GM23338 (cell line): ENCODE measurements around the gene GGPS1. TPM values are rescaled to one million over a fixed set of nuclear protein-coding genes. Genes with fewer than 3 reads are reported as not detected.

Experiments used
- ATAC-seq: fragments of 200-7000 bp; cut with Tn5 transposase; 3 replicates; pipeline ENCODE4 v1.9.1; 2020
- DNase-seq: peaks from one replicate; pipeline ENCODE4 v3.0.0-alpha.2; 2015; ENCODE audit warnings: low spot score
- H2AFZ ChIP-seq: fragments of 200-600 bp; sonication (generic); 2 replicates; pipeline ENCODE4 v1.8.0; 2016; ENCODE audit warnings: antibody characterized with exemption, mild to moderate bottlenecking, moderate library complexity
- H3F3A ChIP-seq: fragments of 200-600 bp; sonication (generic); replicated peaks from 2 replicates; pipeline ENCODE4 v1.8.0; 2017; ENCODE audit warnings: antibody characterized with exemption, mixed run types, low read depth
- H3K27ac ChIP-seq: fragments of 200-600 bp; sonication (generic); 2 replicates; pipeline ENCODE4 v1.6.1; 2016; ENCODE audit warnings: low read depth
- H3K27me3 ChIP-seq: fragments of 200-600 bp; sonication (generic); 2 replicates; pipeline ENCODE4 v1.8.0; 2016; ENCODE audit warnings: mild to moderate bottlenecking, mixed run types, moderate library complexity; ENCODE audit not compliant: insufficient read depth
- H3K36me3 ChIP-seq: fragments of 200-600 bp; sonication (generic); 2 replicates; pipeline ENCODE4 v1.8.0; 2016; ENCODE audit warnings: mild to moderate bottlenecking; ENCODE audit not compliant: insufficient read depth
- H3K4me1 ChIP-seq: fragments of 200-600 bp; sonication (generic); 2 replicates; pipeline ENCODE4 v1.8.0; 2016; ENCODE audit warnings: mild to moderate bottlenecking, moderate library complexity; ENCODE audit not compliant: insufficient read depth
- H3K4me2 ChIP-seq: fragments of 200-600 bp; sonication (generic); 2 replicates; pipeline ENCODE4 v1.7.1; 2017; ENCODE audit warnings: mixed run types
- H3K4me3 ChIP-seq: fragments of 200-600 bp; sonication (generic); 2 replicates; pipeline ENCODE4 v1.6.1; 2016; ENCODE audit warnings: mixed run types
- H3K79me2 ChIP-seq: fragments of 200-600 bp; sonication (generic); replicated peaks from 2 replicates; pipeline ENCODE4 v1.8.0; 2017; ENCODE audit warnings: mild to moderate bottlenecking; ENCODE audit not compliant: insufficient read depth
- H3K9me2 ChIP-seq: fragments of 200-600 bp; sonication (generic); 2 replicates; pipeline ENCODE4 v1.8.0; 2017; ENCODE audit not compliant: insufficient read depth
- H4K20me1 ChIP-seq: fragments of 200-600 bp; sonication (generic); replicated peaks from 2 replicates; pipeline ENCODE4 v1.8.0; 2017; ENCODE audit warnings: mild to moderate bottlenecking; ENCODE audit not compliant: insufficient read depth
- H3K27ac Mint-ChIP-seq: 2 replicates; pipeline ENCODE4 v1.8.0; 2020; ENCODE audit warnings: inconsistent platforms, mild to moderate bottlenecking, moderate library complexity, mixed read lengths
- H3K27me3 Mint-ChIP-seq: 3 replicates; pipeline ENCODE4 v1.8.0; 2022; ENCODE audit warnings: low read depth, mild to moderate bottlenecking, moderate library complexity, mixed read lengths, inconsistent platforms; ENCODE audit not compliant: insufficient read depth, poor library complexity
- H3K36me3 Mint-ChIP-seq: 3 replicates; pipeline ENCODE4 v1.8.0; 2021; ENCODE audit warnings: low read depth, mild to moderate bottlenecking, inconsistent platforms, moderate library complexity, mixed read lengths
- H3K4me1 Mint-ChIP-seq: 3 replicates; pipeline ENCODE4 v1.8.0; 2020; ENCODE audit warnings: mild to moderate bottlenecking, inconsistent platforms, mixed read lengths
- H3K4me3 Mint-ChIP-seq: 3 replicates; pipeline ENCODE4 v1.8.0; 2021; ENCODE audit warnings: moderate library complexity, mild to moderate bottlenecking, inconsistent platforms, mixed read lengths
- H3K9me3 Mint-ChIP-seq: 3 replicates; pipeline ENCODE4 v1.8.0; 2020; ENCODE audit warnings: moderate library complexity, mild to moderate bottlenecking, inconsistent platforms, mixed read lengths
- CREB1 ChIP-seq: fragments of 250-450 bp; sonication (Bioruptor Pico); IDR thresholded peaks from 2 replicates; pipeline ENCODE4 v1.5.0; 2020; ENCODE audit warnings: low read depth, mild to moderate bottlenecking, moderate library complexity
- EZH2 ChIP-seq: fragments of 200-600 bp; sonication (generic); IDR thresholded peaks from one replicate; pipeline ENCODE4 v1.8.0; 2017; ENCODE audit warnings: antibody characterized with exemption, mild to moderate bottlenecking, low read depth; ENCODE audit not compliant: unreplicated experiment
- EZH2phosphoT487 ChIP-seq: fragments of 200-600 bp; sonication (generic); IDR thresholded peaks from one replicate; pipeline ENCODE4 v1.8.1; 2018; ENCODE audit warnings: antibody characterized with exemption; ENCODE audit not compliant: unreplicated experiment
- JUNB ChIP-seq: IDR thresholded peaks from one replicate; pipeline ENCODE4 v1.6.1; 2016; ENCODE audit warnings: antibody characterized with exemption; ENCODE audit not compliant: unreplicated experiment
- NANOG ChIP-seq: IDR thresholded peaks from 2 replicates; pipeline ENCODE4 v1.6.1; 2016; ENCODE audit warnings: antibody characterized with exemption, borderline replicate concordance
- POLR2AphosphoS5 ChIP-seq: IDR thresholded peaks from 2 replicates; pipeline ENCODE4 v1.6.1; 2016; ENCODE audit warnings: antibody characterized with exemption, low read depth
- STAT1 ChIP-seq: IDR thresholded peaks from one replicate; pipeline ENCODE4 v1.6.1; 2016; ENCODE audit warnings: antibody characterized with exemption; ENCODE audit not compliant: unreplicated experiment
- ZNF114 ChIP-seq: fragments of 250-450 bp; sonication (Bioruptor Pico); IDR thresholded peaks from 2 replicates; pipeline ENCODE4 v1.5.0; 2020; ENCODE audit warnings: mild to moderate bottlenecking, moderate library complexity
- ZNF331 ChIP-seq: fragments of 250-450 bp; sonication (Bioruptor Pico); IDR thresholded peaks from 2 replicates; pipeline ENCODE4 v1.5.0; 2020; ENCODE audit warnings: low read depth, mild to moderate bottlenecking, moderate library complexity
- polyA plus RNA-seq: library from polyadenylated mRNA; unstranded; fragments of >200 nt; fragmentation: Nextera tagmentation; extraction: Ambion mirVana; gene quantifications from 2 replicates; pipeline ENCODE4 v1.2.1, GENCODE V29; 2016
- total RNA-seq: library from RNA; depleted of rRNA; stranded (reverse); fragments of >200 nt; shearing (Covaris generic); gene quantifications from 2 replicates; pipeline ENCODE4 v1.2.3, GENCODE V29; 2014
- TF ChIP-seq, protein P1 (sequence below): IDR thresholded peaks from one replicate; pipeline ENCODE4 v1.6.1; 2018; ENCODE audit warnings: antibody characterized with exemption; ENCODE audit not compliant: unreplicated experiment
- TF ChIP-seq, protein P2 (sequence below), 2 experiments: fragments of 200-600 bp in 1 of 2; sonication (generic) in 1 of 2; conservative IDR thresholded peaks; 2 replicates each; pipeline versions ENCODE4 v1.5.1 to v1.6.1; 2016 to 2017; ENCODE audit warnings: antibody characterized with exemption in 2 of 2, low read depth in 2 of 2, mild to moderate bottlenecking in 2 of 2, moderate library complexity in 1 of 2
- TF ChIP-seq, protein P3 (sequence below): fragments of 250-450 bp; sonication (Bioruptor Pico); IDR thresholded peaks from 2 replicates; pipeline ENCODE4 v1.5.0; 2020; ENCODE audit warnings: mild to moderate bottlenecking, moderate library complexity
- TF ChIP-seq, protein P4 (sequence below): IDR thresholded peaks from 2 replicates; pipeline ENCODE4 v1.6.1; 2016; ENCODE audit warnings: antibody characterized with exemption

The GGPS1 gene
- total and polyA plus RNA-seq, 2 experiments from 2014 or later = 33.9 to 56.8 TPM

DNA sequence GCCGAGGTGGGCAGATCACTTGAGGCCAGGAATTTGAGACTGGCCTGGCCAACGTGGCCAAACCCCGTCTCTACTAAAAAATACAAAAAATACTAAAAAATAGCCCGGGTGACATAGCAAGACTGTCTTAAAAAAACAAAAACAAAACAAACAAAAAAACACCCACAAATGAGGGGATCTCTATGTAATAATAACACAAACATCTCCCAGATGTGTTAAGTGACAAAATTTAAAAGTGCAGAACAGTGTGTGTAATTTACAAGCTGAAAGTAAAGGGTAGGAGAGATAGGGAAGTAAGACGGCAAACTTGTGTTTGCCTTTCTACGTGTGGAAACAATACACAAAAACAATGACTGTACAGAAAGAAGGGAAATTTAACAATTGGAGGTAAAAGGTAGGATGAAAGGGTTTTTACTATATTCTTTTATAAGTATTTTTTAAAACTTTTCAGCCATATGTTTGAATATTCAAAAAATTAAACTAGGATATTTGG lies 36.7 kb upstream of the GGPS1 start:
- Histone ChIP-seq H2AFZ (no peak overlapping the region), H3K4me2 (no peak overlapping the region), H3K27ac (peak overlapping the region; percentile 15; the same call in 1 of the 2 replicates), H3K4me3 (no peak overlapping the region), H3K79me2 (peaks cover 99% of the 10 kb centered on the region), H3K27me3 (no peaks in the 10 kb centered on the region), H3K9me2 (no peaks in the 10 kb centered on the region), H3K4me1 (peaks cover 25% of the 10 kb centered on the region), H4K20me1 (peaks cover 63% of the 10 kb centered on the region), H3K36me3 (no peaks in the 10 kb centered on the region), H3F3A (no peaks in the 10 kb centered on the region)
- Mint-ChIP-seq H3K9me3 (peaks cover 5% of the 10 kb centered on the region; the same call in 1 of the 3 replicates), H3K27ac (no peak overlapping the region; the same call in 1 of the 2 replicates), H3K4me3 (no peak overlapping the region), H3K27me3 (peaks cover 4% of the 10 kb centered on the region), H3K4me1 (peaks cover 35% of the 10 kb centered on the region), H3K36me3 (peaks cover 7% of the 10 kb centered on the region; the same call in 2 of the 3 replicates)
- ATAC-seq = no peak
- DNase-seq = no peak
- TF ChIP-seq EZH2phosphoT487 (no peak), STAT1 (no peak), POLR2AphosphoS5 (no peak), ZNF331 (CRISPR knock-in tag) (no peak), CREB1 (no peak), JUNB (no peak), EZH2 (no peak), ZNF114 (no peak), NANOG (no peak)
- TF ChIP-seq, protein P1, sequence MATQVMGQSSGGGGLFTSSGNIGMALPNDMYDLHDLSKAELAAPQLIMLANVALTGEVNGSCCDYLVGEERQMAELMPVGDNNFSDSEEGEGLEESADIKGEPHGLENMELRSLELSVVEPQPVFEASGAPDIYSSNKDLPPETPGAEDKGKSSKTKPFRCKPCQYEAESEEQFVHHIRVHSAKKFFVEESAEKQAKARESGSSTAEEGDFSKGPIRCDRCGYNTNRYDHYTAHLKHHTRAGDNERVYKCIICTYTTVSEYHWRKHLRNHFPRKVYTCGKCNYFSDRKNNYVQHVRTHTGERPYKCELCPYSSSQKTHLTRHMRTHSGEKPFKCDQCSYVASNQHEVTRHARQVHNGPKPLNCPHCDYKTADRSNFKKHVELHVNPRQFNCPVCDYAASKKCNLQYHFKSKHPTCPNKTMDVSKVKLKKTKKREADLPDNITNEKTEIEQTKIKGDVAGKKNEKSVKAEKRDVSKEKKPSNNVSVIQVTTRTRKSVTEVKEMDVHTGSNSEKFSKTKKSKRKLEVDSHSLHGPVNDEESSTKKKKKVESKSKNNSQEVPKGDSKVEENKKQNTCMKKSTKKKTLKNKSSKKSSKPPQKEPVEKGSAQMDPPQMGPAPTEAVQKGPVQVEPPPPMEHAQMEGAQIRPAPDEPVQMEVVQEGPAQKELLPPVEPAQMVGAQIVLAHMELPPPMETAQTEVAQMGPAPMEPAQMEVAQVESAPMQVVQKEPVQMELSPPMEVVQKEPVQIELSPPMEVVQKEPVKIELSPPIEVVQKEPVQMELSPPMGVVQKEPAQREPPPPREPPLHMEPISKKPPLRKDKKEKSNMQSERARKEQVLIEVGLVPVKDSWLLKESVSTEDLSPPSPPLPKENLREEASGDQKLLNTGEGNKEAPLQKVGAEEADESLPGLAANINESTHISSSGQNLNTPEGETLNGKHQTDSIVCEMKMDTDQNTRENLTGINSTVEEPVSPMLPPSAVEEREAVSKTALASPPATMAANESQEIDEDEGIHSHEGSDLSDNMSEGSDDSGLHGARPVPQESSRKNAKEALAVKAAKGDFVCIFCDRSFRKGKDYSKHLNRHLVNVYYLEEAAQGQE = no peak
- TF ChIP-seq, protein P2, sequence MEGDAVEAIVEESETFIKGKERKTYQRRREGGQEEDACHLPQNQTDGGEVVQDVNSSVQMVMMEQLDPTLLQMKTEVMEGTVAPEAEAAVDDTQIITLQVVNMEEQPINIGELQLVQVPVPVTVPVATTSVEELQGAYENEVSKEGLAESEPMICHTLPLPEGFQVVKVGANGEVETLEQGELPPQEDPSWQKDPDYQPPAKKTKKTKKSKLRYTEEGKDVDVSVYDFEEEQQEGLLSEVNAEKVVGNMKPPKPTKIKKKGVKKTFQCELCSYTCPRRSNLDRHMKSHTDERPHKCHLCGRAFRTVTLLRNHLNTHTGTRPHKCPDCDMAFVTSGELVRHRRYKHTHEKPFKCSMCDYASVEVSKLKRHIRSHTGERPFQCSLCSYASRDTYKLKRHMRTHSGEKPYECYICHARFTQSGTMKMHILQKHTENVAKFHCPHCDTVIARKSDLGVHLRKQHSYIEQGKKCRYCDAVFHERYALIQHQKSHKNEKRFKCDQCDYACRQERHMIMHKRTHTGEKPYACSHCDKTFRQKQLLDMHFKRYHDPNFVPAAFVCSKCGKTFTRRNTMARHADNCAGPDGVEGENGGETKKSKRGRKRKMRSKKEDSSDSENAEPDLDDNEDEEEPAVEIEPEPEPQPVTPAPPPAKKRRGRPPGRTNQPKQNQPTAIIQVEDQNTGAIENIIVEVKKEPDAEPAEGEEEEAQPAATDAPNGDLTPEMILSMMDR (conservative IDR thresholded peaks at IDR 0.05; ENCODE audit: low read depth in 2 of 2) = no peak
- TF ChIP-seq, protein P3, sequence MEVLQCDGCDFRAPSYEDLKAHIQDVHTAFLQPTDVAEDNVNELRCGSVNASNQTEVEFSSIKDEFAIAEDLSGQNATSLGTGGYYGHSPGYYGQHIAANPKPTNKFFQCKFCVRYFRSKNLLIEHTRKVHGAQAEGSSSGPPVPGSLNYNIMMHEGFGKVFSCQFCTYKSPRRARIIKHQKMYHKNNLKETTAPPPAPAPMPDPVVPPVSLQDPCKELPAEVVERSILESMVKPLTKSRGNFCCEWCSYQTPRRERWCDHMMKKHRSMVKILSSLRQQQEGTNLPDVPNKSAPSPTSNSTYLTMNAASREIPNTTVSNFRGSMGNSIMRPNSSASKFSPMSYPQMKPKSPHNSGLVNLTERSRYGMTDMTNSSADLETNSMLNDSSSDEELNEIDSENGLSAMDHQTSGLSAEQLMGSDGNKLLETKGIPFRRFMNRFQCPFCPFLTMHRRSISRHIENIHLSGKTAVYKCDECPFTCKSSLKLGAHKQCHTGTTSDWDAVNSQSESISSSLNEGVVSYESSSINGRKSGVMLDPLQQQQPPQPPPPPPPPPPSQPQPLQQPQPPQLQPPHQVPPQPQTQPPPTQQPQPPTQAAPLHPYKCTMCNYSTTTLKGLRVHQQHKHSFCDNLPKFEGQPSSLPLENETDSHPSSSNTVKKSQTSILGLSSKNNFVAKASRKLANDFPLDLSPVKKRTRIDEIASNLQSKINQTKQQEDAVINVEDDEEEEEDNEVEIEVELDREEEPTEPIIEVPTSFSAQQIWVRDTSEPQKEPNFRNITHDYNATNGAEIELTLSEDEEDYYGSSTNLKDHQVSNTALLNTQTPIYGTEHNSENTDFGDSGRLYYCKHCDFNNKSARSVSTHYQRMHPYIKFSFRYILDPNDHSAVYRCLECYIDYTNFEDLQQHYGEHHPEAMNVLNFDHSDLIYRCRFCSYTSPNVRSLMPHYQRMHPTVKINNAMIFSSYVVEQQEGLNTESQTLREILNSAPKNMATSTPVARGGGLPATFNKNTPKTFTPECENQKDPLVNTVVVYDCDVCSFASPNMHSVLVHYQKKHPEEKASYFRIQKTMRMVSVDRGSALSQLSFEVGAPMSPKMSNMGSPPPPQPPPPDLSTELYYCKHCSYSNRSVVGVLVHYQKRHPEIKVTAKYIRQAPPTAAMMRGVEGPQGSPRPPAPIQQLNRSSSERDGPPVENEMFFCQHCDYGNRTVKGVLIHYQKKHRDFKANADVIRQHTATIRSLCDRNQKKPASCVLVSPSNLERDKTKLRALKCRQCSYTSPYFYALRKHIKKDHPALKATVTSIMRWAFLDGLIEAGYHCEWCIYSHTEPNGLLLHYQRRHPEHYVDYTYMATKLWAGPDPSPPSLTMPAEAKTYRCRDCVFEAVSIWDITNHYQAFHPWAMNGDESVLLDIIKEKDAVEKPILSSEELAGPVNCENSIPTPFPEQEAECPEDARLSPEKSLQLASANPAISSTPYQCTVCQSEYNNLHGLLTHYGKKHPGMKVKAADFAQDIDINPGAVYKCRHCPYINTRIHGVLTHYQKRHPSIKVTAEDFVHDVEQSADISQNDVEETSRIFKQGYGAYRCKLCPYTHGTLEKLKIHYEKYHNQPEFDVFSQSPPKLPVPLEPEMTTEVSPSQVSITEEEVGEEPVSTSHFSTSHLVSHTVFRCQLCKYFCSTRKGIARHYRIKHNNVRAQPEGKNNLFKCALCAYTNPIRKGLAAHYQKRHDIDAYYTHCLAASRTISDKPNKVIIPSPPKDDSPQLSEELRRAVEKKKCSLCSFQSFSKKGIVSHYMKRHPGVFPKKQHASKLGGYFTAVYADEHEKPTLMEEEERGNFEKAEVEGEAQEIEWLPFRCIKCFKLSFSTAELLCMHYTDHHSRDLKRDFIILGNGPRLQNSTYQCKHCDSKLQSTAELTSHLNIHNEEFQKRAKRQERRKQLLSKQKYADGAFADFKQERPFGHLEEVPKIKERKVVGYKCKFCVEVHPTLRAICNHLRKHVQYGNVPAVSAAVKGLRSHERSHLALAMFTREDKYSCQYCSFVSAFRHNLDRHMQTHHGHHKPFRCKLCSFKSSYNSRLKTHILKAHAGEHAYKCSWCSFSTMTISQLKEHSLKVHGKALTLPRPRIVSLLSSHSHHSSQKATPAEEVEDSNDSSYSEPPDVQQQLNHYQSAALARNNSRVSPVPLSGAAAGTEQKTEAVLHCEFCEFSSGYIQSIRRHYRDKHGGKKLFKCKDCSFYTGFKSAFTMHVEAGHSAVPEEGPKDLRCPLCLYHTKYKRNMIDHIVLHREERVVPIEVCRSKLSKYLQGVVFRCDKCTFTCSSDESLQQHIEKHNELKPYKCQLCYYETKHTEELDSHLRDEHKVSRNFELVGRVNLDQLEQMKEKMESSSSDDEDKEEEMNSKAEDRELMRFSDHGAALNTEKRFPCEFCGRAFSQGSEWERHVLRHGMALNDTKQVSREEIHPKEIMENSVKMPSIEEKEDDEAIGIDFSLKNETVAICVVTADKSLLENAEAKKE (CRISPR knock-in tag) = no peak
- TF ChIP-seq, protein P4, sequence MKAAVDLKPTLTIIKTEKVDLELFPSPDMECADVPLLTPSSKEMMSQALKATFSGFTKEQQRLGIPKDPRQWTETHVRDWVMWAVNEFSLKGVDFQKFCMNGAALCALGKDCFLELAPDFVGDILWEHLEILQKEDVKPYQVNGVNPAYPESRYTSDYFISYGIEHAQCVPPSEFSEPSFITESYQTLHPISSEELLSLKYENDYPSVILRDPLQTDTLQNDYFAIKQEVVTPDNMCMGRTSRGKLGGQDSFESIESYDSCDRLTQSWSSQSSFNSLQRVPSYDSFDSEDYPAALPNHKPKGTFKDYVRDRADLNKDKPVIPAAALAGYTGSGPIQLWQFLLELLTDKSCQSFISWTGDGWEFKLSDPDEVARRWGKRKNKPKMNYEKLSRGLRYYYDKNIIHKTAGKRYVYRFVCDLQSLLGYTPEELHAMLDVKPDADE = no peak
